Epithelial cell of prostate (primary cell): ENCODE data around the gene ANKRD35.
"Not testable (repeated sequence)": the region's sequence is repeated elsewhere in the genome, so short reads cannot be mapped to it uniquely, and the experiment has no call there.

Experiments used
- DNase-seq: peaks from one replicate; pipeline ENCODE4 v3.0.0-alpha.2; 2011; ENCODE audit warnings: low read depth, low spot score
- H3K27ac ChIP-seq: fragments of 450-650 bp; 2 replicates; pipeline ENCODE4 v1.5.1; 2017; ENCODE audit warnings: mild to moderate bottlenecking

Gene ANKRD35

DNA sequence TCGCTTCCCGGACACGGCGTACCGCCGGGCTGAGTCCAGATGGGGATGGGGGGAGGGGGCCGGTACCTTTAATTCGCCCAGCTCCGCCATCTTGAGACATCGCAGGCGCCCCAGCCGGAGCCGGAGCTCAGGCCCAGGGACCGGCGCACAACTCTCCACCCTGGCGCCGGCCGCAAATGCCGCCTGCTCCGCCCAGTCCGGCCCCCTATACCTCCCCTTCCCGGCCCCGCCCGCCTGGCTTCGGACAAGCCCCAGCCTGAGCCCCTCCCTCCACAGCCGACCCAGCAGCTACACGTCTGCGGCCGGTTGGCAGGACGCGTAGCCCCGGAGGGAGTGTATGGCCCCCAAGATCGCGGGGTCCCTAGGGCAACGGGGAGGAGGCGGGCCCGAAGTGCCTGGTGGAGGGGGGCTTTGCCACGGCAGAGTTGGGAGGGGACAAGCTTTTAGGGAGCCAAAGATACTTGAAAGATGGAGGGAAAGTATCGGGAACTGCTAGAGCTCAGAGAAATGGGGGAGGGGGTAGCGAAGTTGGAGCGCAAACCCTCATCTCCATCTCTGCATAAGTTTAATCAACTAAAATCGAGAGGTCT is 26.7 kb downstream of the ANKRD35 start, which contains the start of gene PIAS3:
Gene PIAS3, minus strand, starts transcription at position 181 of the 590 bp plus-strand sequence. Its CDS starts 91 bp downstream, at position 90.
- DNase-seq, result peak; percentile 72
- H3K27ac ChIP-seq, result peak within 1 kb of the TSS; percentile 65

DNA sequence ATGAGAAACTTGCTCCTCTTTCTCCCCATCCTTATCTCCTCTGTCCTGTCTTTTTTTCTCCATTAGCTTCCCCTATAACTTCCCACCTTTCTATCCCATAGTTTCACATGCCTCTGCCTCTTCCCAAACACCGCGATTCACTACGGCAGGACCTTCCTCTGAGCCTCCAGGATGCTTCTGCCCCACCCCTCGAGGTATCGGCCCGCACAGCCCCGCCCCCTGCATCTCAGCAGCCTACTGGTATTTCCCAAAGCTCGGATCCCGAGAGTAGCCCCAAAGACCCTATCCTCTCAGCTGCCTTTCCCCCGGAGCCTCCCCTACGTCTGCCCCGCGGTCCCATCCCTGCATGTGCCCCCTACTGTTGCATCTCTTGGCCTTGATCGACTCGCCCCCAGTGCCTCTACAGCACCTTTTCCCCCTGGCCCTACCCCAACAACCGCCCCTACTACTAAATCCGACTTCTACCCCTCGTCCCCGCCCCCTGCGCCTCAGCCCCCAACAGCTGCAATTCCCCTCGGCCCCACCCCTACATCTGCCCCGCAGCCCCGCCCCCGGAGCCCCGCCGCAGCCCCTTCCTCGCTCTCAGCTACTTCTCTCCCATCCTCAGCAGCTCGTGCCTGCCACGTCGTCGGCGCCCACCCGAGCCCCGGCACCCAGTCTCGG is 27.3 kb downstream of the ANKRD35 start:
- no peak for DNase-seq
- peak overlapping the region; percentile 65 for H3K27ac ChIP-seq

DNA sequence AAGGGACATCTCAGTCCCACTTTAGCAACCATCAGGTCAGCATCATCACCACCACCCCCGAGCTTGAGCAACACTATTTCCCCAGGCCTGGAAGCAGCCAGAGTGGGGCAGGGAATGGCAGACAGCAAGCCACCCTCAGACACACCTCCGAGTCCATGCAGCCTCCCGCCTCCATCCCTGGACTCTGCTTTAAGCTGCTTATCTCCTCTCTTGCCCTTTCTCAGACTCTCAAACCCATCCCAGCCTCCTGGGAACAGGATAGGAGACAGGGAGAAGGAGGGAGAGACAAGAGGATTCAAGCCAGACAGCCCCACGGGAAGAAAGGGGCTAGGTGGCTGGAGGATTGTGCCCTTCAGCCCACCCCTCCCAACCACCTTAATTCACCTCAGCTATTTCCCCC is 28.5 kb downstream of the ANKRD35 start:
- DNase-seq, result no peak
- no peak overlapping the region for H3K27ac ChIP-seq

DNA sequence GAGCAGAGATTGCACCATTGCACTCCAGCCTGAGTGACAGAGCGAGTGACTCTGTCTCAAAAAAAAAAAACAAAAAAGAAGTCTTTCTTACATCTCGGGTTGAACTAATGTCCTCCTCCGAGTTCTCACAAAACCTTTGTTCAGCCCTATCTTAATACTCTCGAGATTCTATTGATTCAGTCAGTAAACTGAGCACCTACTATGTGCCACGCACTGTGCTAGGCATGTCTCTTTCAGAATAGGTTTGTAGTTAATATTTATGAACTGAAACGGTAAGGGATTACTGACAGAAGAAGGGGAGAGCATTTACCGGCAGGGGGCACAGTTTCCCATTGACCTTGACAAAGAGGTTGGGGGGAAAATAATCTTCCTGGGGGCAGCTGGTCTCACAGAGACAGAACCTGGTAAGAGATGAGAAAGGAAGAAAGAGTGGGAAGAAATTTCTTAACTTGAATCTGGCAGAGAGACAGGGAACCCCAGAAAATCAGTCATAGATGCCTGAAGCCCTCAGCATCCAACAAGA is 30.2 kb downstream of the ANKRD35 start:
- DNase-seq, result no peak
- no peak overlapping the region for H3K27ac ChIP-seq

DNA sequence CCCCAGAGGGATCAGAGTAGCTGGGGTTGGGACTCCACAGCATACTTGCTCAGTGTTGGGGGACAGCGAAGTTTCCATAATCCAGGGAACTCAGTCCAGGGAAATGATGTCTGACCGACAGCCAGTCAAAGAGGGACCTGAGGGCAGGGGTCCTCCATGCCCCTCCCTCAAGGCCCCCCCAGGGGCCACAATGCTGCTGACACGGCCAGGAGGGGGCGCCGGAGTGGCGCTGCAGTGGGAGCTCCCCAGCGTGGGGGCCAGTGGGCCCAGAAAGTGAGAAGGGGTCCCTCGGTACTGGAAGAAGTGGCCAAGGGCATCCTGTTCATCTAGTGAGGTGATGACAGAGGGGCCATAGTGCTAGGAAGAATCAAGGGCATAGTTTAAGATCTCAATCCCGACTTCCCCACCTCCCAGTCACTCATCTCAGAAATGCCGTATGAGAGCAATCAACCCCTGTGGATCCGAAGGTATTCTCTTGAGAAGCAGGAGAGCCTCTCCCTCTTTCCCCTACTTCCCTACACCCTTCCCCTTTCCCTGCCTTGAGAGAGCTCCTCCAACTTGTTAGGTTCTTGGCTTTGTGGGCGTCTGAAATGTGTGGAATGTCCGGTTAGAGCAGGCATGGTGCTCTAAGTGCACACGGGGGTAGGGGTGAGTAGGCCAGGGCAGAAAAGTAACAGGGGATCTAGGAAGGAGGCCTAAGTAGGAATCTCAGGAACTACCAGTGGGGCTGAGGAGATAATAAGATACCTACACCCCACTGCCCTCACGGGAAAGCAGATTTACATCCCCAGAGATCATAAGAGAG is 36.1 kb downstream of the ANKRD35 start:
- peak overlapping the region; percentile 23 for H3K27ac ChIP-seq
- DNase-seq, result no peak

DNA sequence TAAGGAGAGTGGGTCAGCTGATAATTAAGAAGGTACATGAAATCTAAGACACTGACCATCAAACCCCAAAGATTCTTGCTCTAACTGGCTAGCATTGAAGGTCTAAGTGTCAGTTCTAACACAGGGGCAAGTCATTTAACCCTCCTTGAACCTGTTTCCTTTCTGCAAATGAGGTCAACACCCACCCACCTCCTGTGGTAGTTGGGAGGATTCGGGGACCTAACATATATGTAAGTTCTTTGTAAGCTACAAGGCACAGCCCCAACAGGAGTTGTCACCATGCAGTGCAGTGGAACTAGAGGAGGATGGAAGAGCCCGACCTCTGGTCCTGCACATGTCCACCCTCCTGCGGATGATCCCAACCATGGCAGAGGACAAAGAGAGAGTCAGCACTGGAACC is 37.8 kb downstream of the ANKRD35 start:
- no peak for DNase-seq

DNA sequence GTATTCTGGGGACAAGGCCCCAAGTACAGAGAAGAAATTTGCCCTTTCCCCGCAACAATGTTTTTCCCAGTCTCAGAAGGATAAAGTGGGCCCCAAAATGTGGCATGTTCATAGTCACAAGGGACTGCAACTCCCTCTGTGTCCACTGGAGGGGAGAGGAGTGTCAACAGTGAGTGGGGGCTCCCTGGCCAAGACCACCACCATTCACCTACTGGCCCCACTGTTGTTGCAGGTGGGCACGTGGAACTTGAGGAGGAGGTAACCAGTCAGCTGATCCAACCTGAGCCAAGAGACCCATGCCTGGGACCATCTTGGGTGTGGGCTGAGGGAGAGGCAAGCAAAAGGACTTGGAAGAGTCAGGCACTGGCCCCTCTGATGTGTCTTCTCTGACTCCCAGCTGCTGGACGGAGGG is 39.5 kb downstream of the ANKRD35 start:
- H3K27ac ChIP-seq, result no peak overlapping the region

More for the DNA sequence above, 37.8 kb downstream of the ANKRD35 start:
- H3K27ac ChIP-seq, result no peak overlapping the region

DNA sequence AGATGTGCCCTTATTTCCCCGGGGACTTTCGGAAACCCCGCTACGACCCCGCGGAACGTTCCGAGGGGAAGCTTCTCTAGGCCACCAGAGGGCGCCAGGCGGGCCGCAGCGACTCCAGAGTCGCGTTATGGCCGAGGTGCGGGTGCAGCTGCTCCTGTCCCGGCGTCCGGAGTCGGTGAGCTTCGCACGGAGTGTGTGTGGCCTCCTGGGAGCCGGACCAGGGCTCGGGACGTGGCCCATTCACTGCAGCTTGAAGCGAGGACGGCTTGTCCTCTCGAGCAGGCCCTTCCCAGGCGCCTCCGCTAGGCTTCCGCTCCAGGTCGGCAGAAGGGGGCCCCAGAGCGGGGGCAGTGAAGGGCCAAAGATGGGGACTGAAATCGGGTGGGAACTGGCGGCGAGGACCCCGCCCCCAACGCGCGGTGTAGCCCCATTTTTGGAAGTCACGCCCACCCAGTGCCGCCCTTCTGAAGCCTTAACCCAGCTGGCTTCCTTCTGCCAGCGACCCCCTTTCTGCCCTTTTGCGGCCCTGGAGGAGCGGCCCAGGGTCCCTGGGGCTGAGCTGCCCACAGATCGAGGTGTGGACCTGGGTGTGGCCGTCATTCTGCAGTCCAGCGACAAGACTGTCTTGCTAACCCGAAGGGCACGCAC is 40.0 kb downstream of the ANKRD35 start, which contains the start of gene NUDT17:
Gene NUDT17, plus strand, starts transcription at position 117 of the 648 bp plus-strand sequence. Its CDS starts 11 bp downstream, at position 128.
- no peak within 1 kb of the TSS for H3K27ac ChIP-seq
- no peak for DNase-seq

More for the DNA sequence above, 39.5 kb downstream of the ANKRD35 start:
- no peak for DNase-seq

DNA sequence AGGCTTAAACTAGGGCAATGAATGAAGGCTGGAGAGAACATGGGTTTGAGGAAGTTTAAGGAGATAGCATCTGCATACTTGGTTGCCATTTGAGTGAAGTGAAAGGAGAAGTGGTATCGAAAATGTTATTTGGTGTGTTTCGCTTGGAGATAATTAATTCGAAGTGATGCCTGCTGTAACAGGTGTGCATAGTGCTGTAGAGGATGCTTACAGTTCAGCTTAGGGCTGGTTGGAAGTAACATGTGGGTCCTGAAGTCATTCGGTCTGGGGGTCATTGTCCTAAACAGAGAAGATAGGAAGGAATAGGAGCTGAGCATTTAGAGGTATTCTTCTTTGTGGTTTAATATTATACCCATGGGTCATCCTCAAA is 40.5 kb downstream of the ANKRD35 start:
- no peak overlapping the region for H3K27ac ChIP-seq
- DNase-seq, result no peak

DNA sequence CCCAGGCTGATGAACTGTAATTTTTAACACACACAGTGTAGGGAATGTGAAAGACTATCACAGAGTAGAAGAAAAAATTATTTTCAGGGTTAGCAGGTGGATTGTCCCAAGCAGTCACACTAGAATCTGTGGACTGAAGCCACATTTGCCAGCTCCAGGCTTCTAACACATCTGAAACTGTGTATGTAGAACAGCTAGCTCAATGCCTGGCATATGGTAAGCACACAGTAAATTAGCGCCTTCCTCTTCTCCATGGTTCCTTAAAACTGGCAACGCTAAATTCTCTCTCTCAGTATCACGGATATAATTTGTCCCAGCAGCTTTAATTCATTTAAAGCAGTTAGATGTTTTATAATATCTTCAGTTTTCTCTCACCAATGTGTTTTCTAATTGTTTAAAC is 42.6 kb downstream of the ANKRD35 start:
- no peak for DNase-seq
- H3K27ac ChIP-seq, result no peak overlapping the region

DNA sequence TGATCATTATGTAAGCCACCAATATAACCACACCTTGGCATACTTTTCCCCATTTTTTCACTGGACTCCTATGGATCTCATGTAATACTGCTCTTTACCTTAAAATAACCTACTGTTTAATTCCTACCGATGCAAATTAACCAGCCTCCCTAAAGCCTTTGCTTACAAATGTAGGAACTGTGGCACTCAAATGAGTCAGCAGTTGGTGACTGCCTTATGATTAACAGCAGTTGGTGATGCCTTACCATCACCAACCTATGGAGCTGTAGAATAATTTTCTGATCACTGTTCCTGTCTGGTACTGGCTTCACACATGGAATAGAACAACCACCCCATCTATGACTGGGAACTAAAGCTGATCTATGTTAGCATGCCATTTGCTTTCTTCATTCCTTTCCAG is 48.0 kb downstream of the ANKRD35 start:
- no peak for DNase-seq
- H3K27ac ChIP-seq, result no peak overlapping the region

DNA sequence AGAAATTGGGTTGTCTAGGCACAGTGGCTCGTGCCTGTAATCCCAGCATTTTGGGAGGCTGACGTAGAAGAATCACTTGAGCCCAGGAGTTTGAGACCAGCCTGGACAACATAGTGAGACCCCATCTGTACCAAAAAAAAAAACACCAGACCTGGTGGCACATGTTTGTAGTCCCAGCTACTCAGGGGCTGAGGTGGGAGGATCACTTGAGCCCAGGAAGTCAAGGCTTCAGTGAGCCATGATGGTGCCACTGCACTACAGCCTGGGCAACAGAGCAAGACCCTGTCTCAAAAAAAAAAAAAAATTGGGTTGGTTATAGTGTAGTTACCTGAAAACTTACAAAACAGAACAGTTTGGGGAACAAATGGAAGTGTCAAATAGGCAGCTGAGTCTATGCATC is 54.9 kb downstream of the ANKRD35 start:
- DNase-seq, H3K27ac ChIP-seq: not testable (repeated sequence)

DNA sequence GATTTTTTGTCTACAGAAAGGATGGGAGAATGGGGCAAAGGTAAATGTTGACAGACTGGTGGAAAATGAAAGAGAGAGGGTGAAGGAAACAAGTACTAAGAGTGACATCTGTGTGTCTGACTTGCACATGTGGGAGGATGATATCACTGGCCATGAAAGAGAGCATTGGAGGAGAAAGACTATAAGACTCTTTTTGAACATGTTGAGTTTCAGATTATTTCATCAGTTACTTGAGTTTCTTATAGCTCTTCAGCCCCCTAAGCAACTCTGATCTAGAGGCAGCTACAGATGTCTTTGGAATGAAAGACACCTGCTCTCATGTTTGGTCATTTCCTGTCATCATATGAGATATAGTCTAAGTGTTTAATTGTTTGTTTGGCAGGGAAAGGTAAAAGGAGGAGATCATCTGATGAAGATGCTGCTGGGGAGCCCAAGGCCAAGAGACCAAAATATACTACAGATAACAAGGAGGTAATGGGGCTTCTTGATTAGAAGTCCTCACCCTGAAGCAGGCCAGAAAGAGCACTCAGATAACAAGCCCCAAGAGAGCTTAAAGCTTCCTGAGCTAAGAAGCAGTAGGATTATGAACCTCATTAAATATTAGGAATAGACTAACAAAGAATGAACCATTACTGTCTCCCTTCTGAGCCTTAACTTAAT is 57.2 kb downstream of the ANKRD35 start:
- no peak overlapping the region for H3K27ac ChIP-seq
- DNase-seq, result no peak

DNA sequence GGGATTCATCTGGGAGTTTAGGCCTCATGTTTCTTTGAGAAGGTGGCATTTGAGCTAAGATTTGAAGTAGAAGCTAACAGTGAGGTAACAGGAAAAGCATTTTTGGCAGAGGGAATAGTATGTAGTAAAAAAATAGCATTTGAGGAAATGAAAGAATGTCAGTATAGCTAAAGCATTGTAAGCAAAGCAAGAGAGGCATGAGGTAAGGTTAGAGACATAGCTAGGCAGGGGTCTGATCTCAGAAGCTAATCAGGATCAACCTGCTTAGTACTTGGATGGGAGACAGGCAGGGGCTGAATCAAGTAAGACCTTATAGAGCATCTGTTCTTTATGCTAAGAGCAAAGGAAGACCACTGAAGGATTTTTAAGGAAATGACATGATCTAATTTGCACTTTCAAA is 57.7 kb downstream of the ANKRD35 start:
- DNase-seq, result no peak

DNA sequence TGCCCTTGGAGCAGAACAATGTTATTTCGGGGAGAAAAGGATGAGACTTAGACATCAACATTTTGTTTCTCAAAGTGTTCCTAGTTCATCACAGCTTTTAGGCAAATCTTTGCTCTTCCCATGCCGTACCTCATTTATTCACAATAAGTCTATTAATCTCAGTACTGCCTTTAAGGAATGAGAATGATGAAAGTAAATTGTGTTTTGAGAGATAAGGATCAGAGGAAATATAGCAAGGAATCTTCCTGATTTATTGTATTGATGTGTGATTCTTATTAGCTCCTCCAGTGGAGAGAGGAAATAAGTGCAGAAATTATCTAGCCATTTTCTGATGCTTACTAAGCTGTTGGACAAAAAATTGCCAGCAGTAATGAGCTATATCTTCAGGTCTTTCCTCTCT is 59.6 kb downstream of the ANKRD35 start:
- no peak overlapping the region for H3K27ac ChIP-seq
- no peak for DNase-seq

More for the DNA sequence above, 57.7 kb downstream of the ANKRD35 start:
- no peak overlapping the region for H3K27ac ChIP-seq

DNA sequence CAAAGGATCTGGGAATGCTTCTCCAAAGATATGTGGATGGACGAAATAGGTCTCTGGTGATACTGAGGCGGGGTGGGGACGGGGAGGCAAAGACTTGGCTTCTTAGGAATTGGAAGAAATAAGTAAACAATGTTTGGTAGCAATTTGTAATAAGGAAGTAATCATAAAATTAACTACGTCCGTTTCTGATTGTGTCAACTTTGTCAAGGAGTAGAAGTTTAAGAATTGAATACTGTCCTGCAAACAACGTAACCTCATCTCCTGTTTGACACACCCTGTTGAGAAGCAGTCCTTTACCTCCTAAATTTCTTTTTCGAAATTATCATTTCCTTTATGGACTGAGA is 61.2 kb downstream of the ANKRD35 start:
- DNase-seq, result no peak
- H3K27ac ChIP-seq, result peak overlapping the region; percentile 81

DNA sequence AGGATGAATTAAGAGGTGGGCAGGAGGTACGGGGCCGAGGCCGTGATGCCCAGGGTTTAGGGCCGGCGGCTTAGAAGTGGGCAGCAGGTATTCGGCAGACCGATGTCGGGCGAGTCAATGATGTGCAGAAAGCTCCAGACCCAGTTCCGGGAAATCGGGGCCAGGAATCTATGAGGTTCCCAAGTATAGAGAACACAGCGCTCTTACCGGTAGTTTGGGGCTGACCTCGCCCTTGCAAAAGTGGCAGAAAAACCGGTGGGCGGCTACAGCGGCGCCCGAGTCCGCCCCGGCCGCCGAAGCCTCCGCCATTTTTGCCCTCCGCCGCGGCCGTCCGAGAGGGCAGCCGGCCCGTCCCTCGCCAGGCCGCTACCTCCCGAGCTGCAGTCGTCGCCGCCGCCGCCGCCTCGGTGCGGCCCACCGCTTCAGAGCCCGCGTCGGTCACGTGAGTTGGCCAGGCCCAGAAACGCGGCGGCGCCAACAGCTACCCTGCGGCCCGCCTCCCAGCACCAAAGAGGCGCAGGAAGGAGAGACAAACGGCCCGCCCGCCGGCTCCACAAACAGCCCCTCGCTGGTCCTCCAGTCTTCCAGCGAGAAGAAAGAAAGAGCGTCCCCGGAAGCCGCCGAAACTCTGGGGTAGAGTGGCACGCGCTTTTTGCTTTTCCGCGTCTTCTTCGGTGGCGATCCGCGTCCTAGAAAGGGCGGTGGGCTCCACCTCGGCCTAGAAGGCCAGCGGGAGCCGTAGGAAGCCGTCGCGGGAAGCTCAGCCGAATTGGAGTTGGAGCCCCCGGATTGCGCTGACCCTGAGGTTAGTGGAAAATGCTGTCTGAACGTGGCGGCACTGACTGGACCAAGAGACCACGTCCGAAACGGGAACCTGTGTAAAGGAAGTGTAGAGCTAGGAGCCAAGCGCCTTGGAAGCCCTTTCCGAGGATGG is 61.8 kb downstream of the ANKRD35 start, which contains the start of the genes POLR3C and RNF115:
Gene POLR3C, plus strand, starts transcription at position 636 of the 934 bp plus-strand sequence. CDS start 1,577 bp downstream, outside the sequence.
Gene RNF115, minus strand, starts transcription at position 531 of the 934 bp plus-strand sequence. Its CDS starts 222 bp downstream, at position 309.
- no peak for DNase-seq
- H3K27ac ChIP-seq, result peak within 1 kb of the TSS; percentile 81

DNA sequence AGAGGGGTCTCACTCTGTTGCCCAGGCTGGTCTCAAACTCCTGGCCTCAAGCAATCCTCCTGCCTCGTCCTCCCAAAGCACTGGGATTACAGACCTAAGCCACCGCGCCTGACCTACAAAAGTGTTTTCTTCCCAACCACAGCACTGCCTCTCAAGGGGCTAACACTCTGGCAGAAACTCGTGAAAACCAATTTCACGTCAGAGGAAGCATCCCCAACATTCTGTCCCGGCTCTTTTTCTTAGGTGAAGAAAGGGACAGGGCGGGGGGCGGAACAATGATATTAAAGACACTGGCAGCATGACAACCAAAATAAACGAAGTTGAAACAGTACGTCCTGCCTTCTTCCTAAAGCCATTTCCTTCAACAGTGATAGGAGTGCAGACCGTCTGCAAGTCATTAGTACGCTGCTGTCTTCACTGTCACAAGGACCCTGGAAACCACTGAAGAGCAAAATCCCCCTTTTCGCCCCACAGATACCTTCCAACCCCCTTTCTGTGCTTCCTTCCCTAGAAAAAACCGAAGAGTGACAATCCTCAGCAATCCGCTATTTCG is 62.8 kb downstream of the ANKRD35 start:
- DNase-seq, H3K27ac ChIP-seq: not testable (repeated sequence)
